IPS-11a (cell line): ENCODE results near the gene GDPD4.

Source experiments
- H3K4me3 ChIP-seq: one replicate; pipeline ENCODE4 v1.5.1; 2013; ENCODE audit warnings: low read depth, low read length, control low read depth

Gene GDPD4

GRCh38 chr11:77191823-77192495 lies 109.5 kb downstream of the GDPD4 start:
- H3K4me3 ChIP-seq = no peak overlapping the region

GRCh38 chr11:77191429-77191822 lies 110.1 kb downstream of the GDPD4 start:
- H3K4me3 ChIP-seq = no peak overlapping the region

- no peak overlapping the region for H3K4me3 ChIP-seq
Observed at GRCh38 chr11:77190331-77191075, 111.0 kb downstream of the GDPD4 start.

- no peak overlapping the region for H3K4me3 ChIP-seq
Observed at GRCh38 chr11:77189588-77190210, 111.8 kb downstream of the GDPD4 start.

GRCh38 chr11:77188633-77189491 lies 112.6 kb downstream of the GDPD4 start:
- no peak overlapping the region for H3K4me3 ChIP-seq

- H3K4me3 ChIP-seq = no peak overlapping the region
Observed at GRCh38 chr11:77187776-77188632, 113.5 kb downstream of the GDPD4 start.

- no peak overlapping the region for H3K4me3 ChIP-seq
Observed at GRCh38 chr11:77187111-77187750, 114.3 kb downstream of the GDPD4 start.

- no peak overlapping the region for H3K4me3 ChIP-seq
Observed at GRCh38 chr11:77186302-77186701, 115.2 kb downstream of the GDPD4 start.

- no peak overlapping the region for H3K4me3 ChIP-seq
Observed at GRCh38 chr11:77184136-77184860, 117.2 kb downstream of the GDPD4 start.

GRCh38 chr11:77183431-77183984 lies 118.0 kb downstream of the GDPD4 start:
- H3K4me3 ChIP-seq = no peak overlapping the region

GRCh38 chr11:77182542-77183430 lies 118.7 kb downstream of the GDPD4 start:
- H3K4me3 ChIP-seq = no peak overlapping the region

- no peak overlapping the region for H3K4me3 ChIP-seq
Observed at GRCh38 chr11:77181799-77182541, 119.5 kb downstream of the GDPD4 start.

GRCh38 chr11:77181226-77181625 lies 120.3 kb downstream of the GDPD4 start:
- no peak overlapping the region for H3K4me3 ChIP-seq

GRCh38 chr11:77180346-77180745 lies 121.1 kb downstream of the GDPD4 start:
- H3K4me3 ChIP-seq = no peak overlapping the region

GRCh38 chr11:77179681-77180080 lies 121.8 kb downstream of the GDPD4 start:
- no peak overlapping the region for H3K4me3 ChIP-seq

GRCh38 chr11:77179048-77179447 lies 122.4 kb downstream of the GDPD4 start:
- H3K4me3 ChIP-seq = no peak overlapping the region

GRCh38 chr11:77178150-77178549 lies 123.3 kb downstream of the GDPD4 start:
- no peak overlapping the region for H3K4me3 ChIP-seq
